Coronary artery (tissue), 2 donors: ENCODE data around the gene SH3BP5.

Experiments used
- DNase-seq: peaks from one replicate; pipeline ENCODE4 v3.0.0-alpha.2; 2017; ENCODE audit warnings: low spot score
- H3K27ac ChIP-seq, 2 donors: fragments of 200-600 bp; sonication (generic); one replicate each; pipeline ENCODE4 v1.5.1; 2016 to 2019
- H3K4me3 ChIP-seq: fragments of 200-600 bp; sonication (generic); 2 replicates; pipeline ENCODE4 v1.5.1; 2016; ENCODE audit warnings: mild to moderate bottlenecking, moderate library complexity
- CTCF ChIP-seq: fragments of 200-600 bp; sonication (generic); IDR thresholded peaks from one replicate; pipeline ENCODE4 v1.5.1; 2019; ENCODE audit warnings: antibody characterized with exemption

Gene SH3BP5

GRCh38 chr3:15324379-15324808 is 8.0 kb downstream of the SH3BP5 start:
- DNase-seq = no peak
- Histone ChIP-seq H3K4me3 (no peak overlapping the region), H3K27ac (peak overlapping the region; percentile 3 to 79)
- TF ChIP-seq CTCF = no peak

GRCh38 chr3:15323063-15323462 is 9.3 kb downstream of the SH3BP5 start:
- H3K27ac ChIP-seq = peak overlapping the region in 1 of 2 donors; percentile 79
- no peak for DNase-seq
- H3K4me3 ChIP-seq = no peak overlapping the region
- TF ChIP-seq CTCF = no peak

GRCh38 chr3:15321349-15321748 is 11.0 kb downstream of the SH3BP5 start:
- no peak overlapping the region for H3K4me3 ChIP-seq
- H3K27ac ChIP-seq = peak overlapping the region; percentile 73 to 87
- no peak for TF ChIP-seq CTCF
- DNase-seq = no peak

- TF ChIP-seq CTCF = no peak
- DNase-seq = peak; percentile 89
- Histone ChIP-seq H3K4me3 (peak overlapping the region; percentile 7), H3K27ac (peak overlapping the region; percentile 73 to 87)
Observed at GRCh38 chr3:15319575-15319974, 12.8 kb downstream of the SH3BP5 start.

GRCh38 chr3:15319136-15319535 is 13.2 kb downstream of the SH3BP5 start:
- Histone ChIP-seq H3K27ac (peak overlapping the region; percentile 73 to 87), H3K4me3 (no peak overlapping the region)
- no peak for TF ChIP-seq CTCF
- no peak for DNase-seq

- TF ChIP-seq CTCF = no peak
- Histone ChIP-seq H3K4me3 (no peak overlapping the region), H3K27ac (peak overlapping the region; percentile 73 to 87)
- DNase-seq = no peak
Observed at GRCh38 chr3:15318661-15319060, 13.7 kb downstream of the SH3BP5 start.

- no peak for TF ChIP-seq CTCF
- DNase-seq = no peak
- H3K4me3 ChIP-seq = peak overlapping the region; percentile 11
- H3K27ac ChIP-seq = peak overlapping the region; percentile 73 to 85
Observed at GRCh38 chr3:15316998-15317435, 15.4 kb downstream of the SH3BP5 start.
